ES-I3 (cell line): ENCODE measurements around the gene NPVF.

Experiments
- H3K36me3 ChIP-seq: 2 replicates; pipeline ENCODE4 v1.6.1; 2013; ENCODE audit warnings: mild to moderate bottlenecking, low read length, control low read depth, moderate library complexity; ENCODE audit not compliant: insufficient read depth
- H3K4me1 ChIP-seq: 2 replicates; pipeline ENCODE4 v1.6.1; 2013; ENCODE audit warnings: mild to moderate bottlenecking, control low read depth, low read length; ENCODE audit not compliant: insufficient read depth
- H3K9ac ChIP-seq: 2 replicates; pipeline ENCODE4 v1.6.1; 2013; ENCODE audit warnings: low read depth, mild to moderate bottlenecking, low read length, moderate library complexity
- H3K9me3 ChIP-seq: 2 replicates; pipeline ENCODE4 v1.6.1; 2013; ENCODE audit warnings: mild to moderate bottlenecking, low read length, moderate library complexity; ENCODE audit not compliant: control insufficient read depth, insufficient read depth

The NPVF gene, protein sequence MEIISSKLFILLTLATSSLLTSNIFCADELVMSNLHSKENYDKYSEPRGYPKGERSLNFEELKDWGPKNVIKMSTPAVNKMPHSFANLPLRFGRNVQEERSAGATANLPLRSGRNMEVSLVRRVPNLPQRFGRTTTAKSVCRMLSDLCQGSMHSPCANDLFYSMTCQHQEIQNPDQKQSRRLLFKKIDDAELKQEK

DNA sequence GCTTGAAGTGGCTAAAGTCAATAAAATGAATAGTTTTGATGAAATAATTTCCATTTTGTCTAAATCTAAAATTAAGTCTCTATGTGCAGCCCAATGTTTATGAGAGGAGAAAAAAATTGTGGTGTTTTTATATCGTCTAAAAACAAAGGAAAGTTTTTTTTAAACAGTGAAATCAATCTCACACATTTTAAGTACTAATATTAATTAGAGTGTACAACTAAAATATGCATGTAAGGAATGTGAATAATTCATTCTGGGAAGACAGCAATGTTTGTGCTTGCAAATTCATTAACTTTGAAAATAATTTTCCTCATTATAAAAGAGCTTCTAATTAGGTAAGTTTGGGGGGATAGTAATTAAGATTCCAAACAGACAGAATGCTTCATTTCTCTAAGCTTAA is at the start of gene NPVF:
Gene NPVF (minus strand): TSS at position 101 of the 400 bp plus-strand sequence. CDS start 47 bp downstream, at position 54.
- no peaks in the 10 kb centered on the region for H3K9me3 ChIP-seq
- no peaks in the 10 kb centered on the region for H3K36me3 ChIP-seq
- no peaks in the 10 kb centered on the region for H3K4me1 ChIP-seq
- H3K9ac ChIP-seq: no peak within 1 kb of the TSS

DNA sequence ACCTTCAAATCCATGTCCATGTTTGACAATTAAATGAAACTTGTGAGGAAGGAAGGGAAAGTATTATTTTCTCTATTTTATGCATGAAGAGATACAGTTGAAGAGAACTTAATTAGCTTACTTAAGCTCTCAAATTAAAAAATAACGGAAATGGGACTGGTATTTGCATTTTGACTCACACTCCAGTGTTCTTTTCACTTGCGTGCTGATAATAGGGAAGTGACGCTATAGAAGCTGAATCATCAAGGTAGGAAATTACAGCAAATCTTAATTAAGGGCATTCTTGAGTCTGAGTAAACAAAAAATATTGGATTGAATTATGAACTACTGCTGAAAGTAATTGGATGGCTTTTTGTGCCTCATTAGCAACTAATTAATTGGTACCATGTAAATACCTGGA is 44.0 kb upstream of the NPVF start:
- H3K4me1 ChIP-seq: no peaks in the 10 kb centered on the region
- H3K9ac ChIP-seq: no peak overlapping the region
- H3K9me3 ChIP-seq: no peaks in the 10 kb centered on the region
- H3K36me3 ChIP-seq: no peaks in the 10 kb centered on the region

DNA sequence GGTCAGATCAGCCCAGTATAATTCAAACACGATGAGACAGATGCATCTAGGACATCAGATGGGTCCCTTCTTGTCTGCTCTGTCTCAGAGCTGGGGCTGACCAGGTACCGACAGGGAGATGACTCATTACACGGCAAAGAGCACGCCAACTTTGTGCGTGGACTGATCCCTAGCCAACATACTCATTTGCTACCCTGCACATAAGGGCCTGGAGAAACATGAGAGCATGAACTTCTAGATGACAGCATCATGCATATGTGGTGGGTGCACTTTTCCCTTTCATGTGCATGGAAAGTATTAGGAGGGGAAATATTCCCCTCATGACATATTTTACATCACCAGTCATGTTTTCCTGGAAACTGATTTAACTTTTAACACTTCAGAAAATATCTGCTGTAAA is 35.1 kb upstream of the NPVF start:
- no peaks in the 10 kb centered on the region for H3K36me3 ChIP-seq
- H3K9me3 ChIP-seq: no peaks in the 10 kb centered on the region
- no peaks in the 10 kb centered on the region for H3K4me1 ChIP-seq
- no peak overlapping the region for H3K9ac ChIP-seq

DNA sequence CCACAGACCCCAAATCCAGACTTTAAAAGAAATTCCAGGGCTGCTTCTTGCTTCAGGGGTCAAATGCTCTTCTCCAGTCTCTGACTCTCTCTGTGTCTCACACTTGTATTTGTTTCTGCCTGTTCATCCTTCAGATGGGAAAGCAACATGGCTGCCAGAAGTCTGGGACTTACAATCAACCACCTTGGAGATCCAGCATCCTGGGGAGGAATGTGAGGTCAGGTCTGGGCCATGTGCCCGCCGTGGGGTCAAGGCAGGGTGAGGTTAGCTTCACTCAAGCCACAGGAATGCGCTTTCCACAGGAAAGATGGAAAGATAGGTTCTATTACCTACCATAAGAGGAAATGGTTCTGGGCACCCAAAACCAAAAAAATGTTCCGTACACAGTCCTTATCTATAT is 34.3 kb upstream of the NPVF start:
- H3K9me3 ChIP-seq: no peaks in the 10 kb centered on the region

DNA sequence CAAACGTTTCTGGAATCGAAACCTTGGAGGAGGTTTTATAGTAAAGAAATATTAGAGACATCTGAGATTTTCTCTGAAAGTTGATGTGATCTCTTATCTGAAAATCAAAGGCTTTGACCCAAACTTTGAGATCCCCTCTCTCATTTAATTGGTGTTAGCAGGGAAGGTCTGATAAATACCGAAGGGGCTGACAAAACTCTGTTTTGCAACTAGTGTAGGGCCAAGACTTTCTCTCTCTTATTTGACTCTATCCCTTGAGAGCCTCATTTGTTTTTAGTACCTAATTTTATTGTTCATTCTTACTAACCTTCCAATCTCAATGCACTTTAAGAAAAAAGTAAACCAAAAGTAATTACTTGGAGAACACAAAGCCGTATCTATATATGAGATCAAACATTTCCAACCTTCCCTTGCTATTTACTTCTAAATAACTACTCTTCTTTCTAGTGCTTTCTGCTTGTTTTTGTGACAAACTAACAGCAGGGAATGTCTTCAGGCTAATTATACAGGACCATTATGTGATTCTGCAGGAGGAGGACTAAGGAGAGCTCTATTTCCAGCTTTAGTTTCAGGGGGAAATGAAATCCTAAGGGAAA is 33.4 kb upstream of the NPVF start:
- H3K9ac ChIP-seq: no peak overlapping the region
- H3K9me3 ChIP-seq: no peaks in the 10 kb centered on the region
- H3K36me3 ChIP-seq: no peaks in the 10 kb centered on the region

More for the DNA sequence above, 34.3 kb upstream of the NPVF start:
- Histone ChIP-seq H3K9ac (no peak overlapping the region), H3K36me3 (no peaks in the 10 kb centered on the region), H3K4me1 (no peaks in the 10 kb centered on the region)

DNA sequence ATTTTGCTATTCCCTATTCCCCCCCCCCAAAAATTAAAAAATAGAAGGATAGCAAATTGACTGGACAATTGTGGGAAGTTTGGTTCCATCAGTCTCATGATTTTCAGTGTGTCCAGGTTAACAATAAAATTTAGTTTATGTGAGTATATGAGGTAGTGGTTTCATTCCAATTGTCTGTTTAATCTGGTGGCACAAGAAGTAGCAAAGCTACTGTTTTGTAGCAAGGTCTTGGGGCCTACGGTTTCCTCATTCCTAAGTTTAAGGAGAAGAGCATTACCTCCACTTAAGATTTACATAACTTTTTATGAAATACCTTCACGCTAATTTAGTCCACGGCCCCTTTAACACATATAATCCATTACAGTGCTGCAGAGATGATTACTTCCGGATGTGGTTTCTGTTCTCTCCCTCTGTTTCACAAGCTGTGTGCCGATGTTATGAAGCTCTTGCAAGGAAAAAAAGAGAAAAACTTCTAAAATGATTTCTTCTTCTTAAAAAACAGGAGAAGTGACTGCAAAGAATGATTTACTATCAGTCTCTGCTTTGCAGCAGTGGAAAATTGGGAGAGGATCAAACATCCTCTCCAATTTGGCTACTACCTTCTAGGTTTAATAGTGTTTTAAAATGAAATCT is 32.7 kb upstream of the NPVF start:
- Histone ChIP-seq H3K9me3 (no peaks in the 10 kb centered on the region), H3K4me1 (no peaks in the 10 kb centered on the region), H3K9ac (no peak overlapping the region), H3K36me3 (no peaks in the 10 kb centered on the region)

More for the DNA sequence above, 33.4 kb upstream of the NPVF start:
- H3K4me1 ChIP-seq: no peaks in the 10 kb centered on the region

DNA sequence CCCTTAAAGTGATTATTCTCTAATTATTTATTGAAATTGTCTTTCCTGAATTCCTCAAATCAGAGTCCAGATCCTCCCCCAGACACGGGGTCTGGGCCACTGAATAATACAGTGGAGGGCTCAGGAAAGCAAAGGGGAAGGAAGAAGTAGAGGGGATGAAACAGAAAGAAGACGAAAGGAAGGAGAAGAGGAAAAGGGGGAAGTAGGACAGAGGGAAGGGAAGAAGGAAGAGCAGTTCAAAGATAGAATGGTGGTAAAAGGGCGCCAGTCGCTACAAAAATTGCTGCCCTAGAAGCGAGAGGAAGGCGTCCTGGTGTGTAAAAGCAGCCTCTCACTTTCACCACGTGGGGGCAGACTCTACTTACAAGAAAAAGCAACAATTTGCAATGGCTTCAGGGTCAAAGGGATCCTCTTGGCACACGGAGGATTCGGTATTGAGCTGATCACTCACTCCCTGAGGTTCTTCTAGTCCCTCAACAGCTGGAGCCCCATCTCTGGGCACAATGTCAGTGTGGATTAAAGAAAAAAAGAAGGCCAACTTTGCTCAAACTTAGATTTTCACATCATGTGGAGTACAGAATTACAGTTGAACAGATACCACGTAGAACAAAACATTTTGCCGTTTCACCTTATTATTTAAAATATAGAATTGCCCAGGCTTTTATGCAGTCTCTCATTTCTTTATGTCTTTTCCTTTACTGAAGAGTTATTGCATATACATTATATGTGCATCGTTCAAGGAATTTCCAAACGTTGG is 31.4 kb upstream of the NPVF start:
- no peaks in the 10 kb centered on the region for H3K36me3 ChIP-seq
- H3K9me3 ChIP-seq: no peaks in the 10 kb centered on the region
- no peak overlapping the region for H3K9ac ChIP-seq
- H3K4me1 ChIP-seq: no peaks in the 10 kb centered on the region

DNA sequence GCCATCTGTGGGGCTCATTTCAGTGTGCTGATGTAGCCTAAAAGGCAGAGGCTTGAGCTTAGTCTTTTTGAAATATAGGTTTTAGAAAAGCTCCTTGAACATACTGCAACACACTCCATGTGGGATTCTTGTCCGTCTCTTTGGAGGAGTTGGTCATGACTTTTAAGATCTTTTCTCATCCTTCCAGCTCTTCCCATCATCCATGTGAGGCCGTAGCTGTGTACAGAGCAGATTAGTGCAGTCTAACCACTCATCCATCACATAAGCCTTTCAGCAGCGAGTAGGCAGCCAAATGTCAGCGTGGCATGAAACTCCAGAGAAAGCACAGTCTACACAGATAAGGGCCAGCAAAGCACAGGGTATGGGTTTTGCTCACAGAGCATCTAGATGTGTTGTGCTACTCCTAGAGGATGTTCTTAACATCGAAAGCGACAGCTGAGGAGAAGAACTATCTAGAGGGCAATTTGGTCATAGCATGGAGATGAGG is 28.1 kb upstream of the NPVF start:
- H3K36me3 ChIP-seq: no peaks in the 10 kb centered on the region
- no peak overlapping the region for H3K9ac ChIP-seq
- no peaks in the 10 kb centered on the region; the same call in 1 of the 2 replicates for H3K9me3 ChIP-seq
- no peaks in the 10 kb centered on the region for H3K4me1 ChIP-seq

DNA sequence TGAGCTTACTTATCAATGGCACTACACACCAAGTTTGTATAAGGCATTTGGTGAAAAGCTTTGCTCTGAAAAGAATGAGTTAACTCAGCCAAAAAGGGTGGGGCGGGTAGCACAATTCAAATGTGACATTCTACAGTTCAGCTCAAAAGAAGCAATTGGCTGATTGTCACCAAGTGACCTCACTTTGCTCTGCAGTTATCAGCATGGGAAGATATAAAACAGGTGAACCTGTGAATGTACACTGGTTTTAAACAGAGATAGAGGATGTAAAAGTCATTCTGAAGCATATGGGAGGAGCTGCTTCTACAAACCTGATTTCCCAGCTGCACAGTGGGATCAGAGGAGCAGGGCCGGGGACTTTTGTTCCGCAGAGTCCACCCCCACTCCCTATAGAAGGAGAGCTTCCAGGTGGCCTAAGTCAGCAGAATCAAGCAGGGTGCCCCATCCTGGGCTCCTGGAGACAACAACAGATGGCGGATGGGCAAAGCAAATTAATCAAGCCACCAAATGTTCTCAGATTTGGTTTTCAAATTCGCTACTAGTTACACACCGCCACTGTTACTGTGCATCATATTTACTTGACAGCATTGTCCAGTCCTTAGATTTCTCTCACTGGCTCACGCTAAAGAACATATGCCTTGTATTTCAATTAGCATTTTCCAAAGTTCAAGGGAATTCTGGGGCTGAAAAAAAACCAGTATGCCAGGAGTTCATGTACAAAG is 27.5 kb upstream of the NPVF start:
- Histone ChIP-seq H3K4me1 (no peaks in the 10 kb centered on the region), H3K9ac (no peak overlapping the region), H3K9me3 (no peaks in the 10 kb centered on the region; the same call in 1 of the 2 replicates)

DNA sequence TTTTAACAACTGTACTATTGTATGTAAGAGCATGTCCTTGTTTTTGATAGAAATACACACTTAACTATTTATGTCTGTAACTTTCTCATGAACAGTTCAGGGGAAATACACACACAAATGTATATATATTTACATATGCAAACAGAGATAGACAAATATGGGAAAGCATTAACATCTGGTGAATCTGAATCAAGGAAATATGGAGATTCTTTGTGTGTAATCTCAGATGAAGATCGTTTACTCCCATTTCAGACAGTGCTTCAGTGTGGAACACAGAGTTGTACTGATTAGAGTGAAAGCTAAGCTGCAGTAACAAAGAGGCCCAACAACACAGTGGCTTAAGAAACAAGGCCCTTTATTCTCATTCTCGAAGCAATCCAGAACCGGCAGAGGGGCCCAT is 26.3 kb upstream of the NPVF start:
- Histone ChIP-seq H3K9ac (no peak overlapping the region), H3K9me3 (no peaks in the 10 kb centered on the region; the same call in 1 of the 2 replicates), H3K36me3 (no peaks in the 10 kb centered on the region), H3K4me1 (no peaks in the 10 kb centered on the region)

More for the DNA sequence above, 27.5 kb upstream of the NPVF start:
- no peaks in the 10 kb centered on the region for H3K36me3 ChIP-seq

DNA sequence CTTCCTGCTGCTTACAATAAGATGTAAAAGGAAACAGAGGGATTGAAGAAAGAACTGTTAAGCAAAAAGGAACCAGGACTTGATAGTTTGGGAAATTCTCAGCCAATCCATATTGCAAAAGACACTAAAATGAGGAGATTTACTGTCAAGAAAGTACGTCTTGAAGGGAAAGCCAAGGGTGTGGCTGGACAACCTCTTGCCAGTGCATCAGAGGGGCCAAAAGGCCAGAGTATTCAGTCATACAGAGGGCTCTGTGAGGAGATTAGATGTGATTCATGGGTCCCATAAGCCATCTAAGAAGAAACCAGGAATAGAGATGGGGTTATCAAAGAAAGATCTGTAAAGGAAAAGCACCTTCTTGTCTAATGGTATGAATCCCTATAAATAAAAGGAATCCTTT is 25.4 kb upstream of the NPVF start:
- Histone ChIP-seq H3K9ac (no peak overlapping the region), H3K9me3 (no peaks in the 10 kb centered on the region; the same call in 1 of the 2 replicates), H3K4me1 (no peaks in the 10 kb centered on the region), H3K36me3 (no peaks in the 10 kb centered on the region)

DNA sequence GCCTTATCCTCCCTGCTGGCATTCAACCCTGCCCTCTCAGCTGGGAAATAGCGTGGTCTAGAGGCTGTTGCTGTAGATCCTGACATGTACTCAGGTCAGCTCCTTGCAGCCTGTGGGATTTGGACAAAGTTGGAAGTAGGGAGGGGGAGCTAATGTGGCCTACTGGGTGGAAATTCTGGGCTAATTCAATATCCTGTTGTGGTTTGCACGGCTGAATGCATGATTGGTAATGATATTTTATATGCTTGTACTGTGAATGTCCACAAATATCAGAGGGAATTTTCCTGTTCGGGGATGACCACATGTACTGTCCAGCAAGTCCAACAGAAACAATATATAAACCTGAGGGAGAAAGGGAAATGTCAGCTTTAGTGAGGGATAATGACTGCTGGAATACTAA is 22.1 kb upstream of the NPVF start:
- Histone ChIP-seq H3K9ac (no peak overlapping the region), H3K4me1 (no peaks in the 10 kb centered on the region), H3K9me3 (no peaks in the 10 kb centered on the region; the same call in 1 of the 2 replicates), H3K36me3 (no peaks in the 10 kb centered on the region)

DNA sequence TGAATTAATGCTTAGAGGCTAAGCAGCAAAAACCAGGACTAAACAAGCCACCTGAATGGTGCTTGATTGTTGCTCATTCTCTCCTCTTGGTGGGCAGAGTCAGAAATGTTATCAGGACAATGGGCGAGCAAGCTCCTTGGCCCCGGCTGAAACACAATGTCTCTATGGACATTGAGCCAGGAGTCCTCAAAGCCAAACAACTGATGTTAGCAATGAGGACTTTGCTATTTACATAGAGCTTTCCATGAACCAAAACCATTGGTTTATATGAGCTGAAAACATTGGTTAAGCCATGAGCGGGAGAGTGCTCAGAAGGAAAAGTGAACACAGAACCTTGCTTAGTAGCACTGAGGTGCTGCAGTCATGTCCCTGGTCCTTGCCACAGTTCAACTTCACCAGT is 21.5 kb upstream of the NPVF start:
- H3K9ac ChIP-seq: no peak overlapping the region
- no peaks in the 10 kb centered on the region; the same call in 1 of the 2 replicates for H3K9me3 ChIP-seq
- no peaks in the 10 kb centered on the region for H3K4me1 ChIP-seq
- no peaks in the 10 kb centered on the region for H3K36me3 ChIP-seq

DNA sequence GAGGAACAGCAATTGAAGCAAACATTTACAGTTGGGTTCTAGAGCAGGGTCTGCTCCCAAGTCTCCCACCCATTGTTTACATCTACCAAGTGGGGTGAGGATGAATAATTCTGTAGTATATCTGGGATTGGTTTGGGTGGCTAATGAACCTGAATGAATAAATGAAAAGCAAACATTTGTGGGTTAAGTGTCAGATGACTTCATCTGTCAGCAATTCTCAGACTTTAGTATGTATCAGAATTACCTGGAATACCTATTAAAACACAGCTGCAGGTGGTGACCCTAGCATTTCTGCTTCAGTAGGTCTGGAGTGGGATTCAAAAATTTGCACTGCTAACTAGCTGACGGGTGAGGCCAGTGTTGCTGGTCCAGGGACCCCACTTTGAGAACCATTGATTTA is 18.0 kb upstream of the NPVF start:
- no peak overlapping the region for H3K9ac ChIP-seq
- no peaks in the 10 kb centered on the region for H3K4me1 ChIP-seq
- no peaks in the 10 kb centered on the region for H3K36me3 ChIP-seq
- H3K9me3 ChIP-seq: no peaks in the 10 kb centered on the region
